Measurements from ENCODE around the gene ANXA4. TPM values are rescaled to one million over a fixed set of nuclear protein-coding genes. Genes with fewer than 3 reads are reported as not detected.
"Not testable (repeated sequence)": the region's sequence is repeated elsewhere in the genome, so short reads cannot be mapped to it uniquely, and the experiment has no call there.

The ANXA4 gene
- total RNA-seq, 1 experiment from 2014 or later: 63.6 TPM

- peak; percentile 20 for DNase-seq (ENCODE audit: low read depth)
Measured at GRCh38 chr2:69720404-69720803, 21.5 kb upstream of the ANXA4 start.

- no peak for DNase-seq (ENCODE audit: low read depth)
Measured at GRCh38 chr2:69721022-69721421, 20.9 kb upstream of the ANXA4 start.

GRCh38 chr2:69723791-69724190, 18.1 kb upstream of the ANXA4 start:
- DNase-seq (ENCODE audit: low read depth): no peak

GRCh38 chr2:69724540-69725159, 17.3 kb upstream of the ANXA4 start:
- DNase-seq (ENCODE audit: low read depth): peak; percentile 73

DNA sequence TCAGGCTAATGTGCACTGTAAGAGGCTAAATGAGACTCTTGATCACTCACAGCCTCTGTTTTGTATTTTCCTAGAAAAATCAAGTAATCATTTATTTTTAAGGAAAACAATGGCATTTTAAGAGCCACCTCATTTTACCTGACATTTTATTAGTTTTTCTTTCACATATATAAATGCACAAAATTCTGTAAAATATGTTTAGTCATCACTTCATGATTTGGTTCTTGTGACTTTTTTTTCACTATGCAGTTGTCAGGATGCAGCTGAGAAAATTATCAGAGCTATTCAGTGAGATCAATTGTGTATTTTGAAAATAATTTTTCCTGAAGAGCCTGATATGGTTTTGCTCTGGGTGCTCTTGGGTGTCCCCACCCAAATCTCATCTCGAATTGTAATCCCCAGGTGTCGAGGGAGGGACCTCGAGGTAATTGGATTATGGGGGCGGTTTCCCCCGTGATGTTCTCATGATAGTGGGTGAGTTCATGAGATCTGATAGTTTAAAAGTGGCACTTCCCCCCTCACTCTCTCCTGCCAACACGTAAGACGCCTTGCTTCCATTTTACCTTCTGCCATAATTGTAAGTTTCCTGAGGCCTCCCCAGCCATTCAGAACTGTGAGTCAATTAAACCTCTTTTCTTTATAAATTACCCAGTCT, 16.1 kb upstream of the ANXA4 start:
- DNase-seq (ENCODE audit: low read depth): no peak

GRCh38 chr2:69729266-69729665, 12.7 kb upstream of the ANXA4 start:
- DNase-seq (ENCODE audit: low read depth): no peak

- DNase-seq (ENCODE audit: low read depth): no peak
Measured at GRCh38 chr2:69729781-69730180, 12.2 kb upstream of the ANXA4 start.

DNA sequence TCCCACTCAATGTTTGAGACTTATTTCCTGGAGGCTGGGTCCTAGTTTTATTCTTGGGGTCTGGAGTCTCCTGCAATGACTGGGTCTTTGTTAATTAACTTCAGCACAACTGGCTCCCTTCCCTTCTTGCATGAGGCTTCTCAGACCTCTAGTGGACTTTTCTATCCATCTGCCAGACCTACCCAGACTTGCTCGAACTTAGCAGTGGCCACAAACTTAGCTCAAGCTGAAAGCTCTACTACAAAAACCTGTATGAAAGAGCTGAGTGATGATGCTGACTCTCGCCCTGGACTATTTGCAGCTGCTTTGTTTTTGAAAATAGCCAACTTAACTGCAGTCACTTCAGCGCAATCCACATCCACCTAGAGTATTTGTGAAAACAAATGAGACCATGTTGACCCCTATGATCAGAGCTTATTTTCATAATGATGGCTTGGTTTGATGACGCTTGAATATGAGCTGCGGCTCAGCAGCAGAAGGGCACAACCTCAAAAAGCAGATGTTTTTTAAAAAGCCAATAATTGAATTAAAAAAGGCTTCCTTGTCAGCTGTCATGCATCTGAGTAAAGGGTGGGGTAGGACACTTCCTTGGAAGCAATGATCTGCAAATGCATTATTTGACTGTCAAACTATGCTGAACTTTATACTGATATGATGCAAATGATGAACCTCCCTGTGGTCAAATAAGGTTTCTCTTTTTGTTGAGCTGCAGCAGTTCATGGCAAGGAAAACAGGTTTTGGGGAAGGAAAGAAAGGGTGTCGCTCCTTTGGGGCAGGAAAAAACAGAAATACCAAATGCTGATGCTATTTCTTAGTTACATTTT, 10.6 kb upstream of the ANXA4 start:
- DNase-seq (ENCODE audit: low read depth): no peak

DNA sequence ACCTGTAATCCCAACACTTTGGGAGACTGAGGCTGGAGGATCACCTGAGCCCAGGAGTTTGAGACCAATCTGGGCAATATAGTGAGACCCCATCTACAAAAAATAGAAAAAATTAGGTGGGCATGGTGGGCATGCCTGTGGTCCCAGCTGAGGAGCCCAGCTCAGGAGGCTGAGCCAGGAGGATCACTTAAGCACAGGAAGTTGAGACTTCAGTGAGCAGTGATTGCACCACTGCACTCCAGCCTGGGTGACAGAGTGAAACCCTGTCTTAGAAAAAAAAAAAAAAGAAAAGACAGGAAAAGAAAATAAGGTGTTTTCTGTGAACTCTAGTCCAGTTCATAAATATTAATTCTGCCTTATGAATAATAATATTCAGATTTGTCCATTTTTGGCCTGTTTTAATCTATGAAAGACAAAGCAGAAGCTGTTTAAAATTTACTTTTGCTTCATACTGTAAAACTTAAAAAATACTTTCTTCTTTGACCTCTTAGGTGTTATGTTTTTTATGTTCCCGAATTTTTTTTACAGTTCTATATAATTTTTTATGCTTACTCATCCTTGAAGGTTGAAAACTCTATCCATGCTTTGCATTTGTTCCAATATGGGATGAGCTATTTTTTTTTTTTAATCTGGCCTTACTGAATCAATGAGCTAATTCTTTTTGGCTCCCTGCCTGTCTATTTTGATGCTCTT, 8.4 kb upstream of the ANXA4 start:
- no peak for DNase-seq (ENCODE audit: low read depth)

GRCh38 chr2:69734035-69734611, 7.8 kb upstream of the ANXA4 start:
- peak; percentile 62 for DNase-seq (ENCODE audit: low read depth)

DNA sequence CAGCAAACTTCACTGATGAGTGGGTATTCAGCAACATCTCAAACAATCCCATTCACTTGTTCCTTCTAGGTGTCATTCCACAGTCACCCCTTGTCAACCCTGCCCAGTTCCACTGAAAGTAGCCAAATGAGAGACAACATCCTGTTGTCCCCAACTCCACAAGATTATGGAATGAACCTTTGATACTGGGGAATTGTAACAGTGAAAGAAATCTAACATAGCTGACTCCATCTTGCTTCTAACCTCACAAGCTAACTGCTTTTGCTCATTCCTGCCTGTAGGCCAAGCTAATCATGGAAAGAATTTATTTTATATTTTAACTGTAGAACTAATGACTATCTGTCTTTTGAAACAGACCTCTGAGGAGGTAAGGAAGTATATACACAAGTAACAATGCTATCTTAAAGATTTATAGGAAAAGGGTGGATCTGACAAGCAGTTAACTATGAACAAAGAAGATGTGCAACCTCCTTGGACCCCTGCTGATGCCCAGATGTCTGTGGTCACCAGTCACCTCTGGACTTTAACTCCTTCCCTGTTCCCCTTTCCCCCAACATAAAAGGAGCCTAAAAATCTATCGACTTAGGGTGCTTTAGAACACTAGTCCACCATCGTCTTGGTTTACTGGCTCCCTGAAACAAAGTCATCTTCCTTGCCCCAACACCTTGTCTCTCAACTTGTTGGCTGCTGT, 6.9 kb upstream of the ANXA4 start:
- DNase-seq (ENCODE audit: low read depth): no peak

DNA sequence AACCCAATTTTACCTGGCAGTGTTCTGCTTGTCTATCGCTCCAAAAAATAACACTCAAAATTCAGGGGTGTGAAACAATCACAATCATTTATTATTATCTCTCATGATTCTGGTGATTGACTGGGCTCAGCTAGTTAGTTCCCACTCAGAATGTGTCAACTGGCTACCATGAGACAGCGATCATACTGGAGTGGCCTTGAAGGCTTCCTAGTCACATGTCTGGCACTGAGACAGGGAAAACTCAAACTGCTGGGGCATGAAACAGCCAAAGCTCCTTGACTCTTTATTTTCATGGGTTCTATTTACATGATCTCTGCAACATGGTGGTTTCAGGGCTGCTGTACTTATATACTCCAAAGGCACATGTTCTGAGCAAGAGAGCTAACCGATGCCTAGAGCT, 6.2 kb upstream of the ANXA4 start:
- DNase-seq (ENCODE audit: low read depth): no peak

DNA sequence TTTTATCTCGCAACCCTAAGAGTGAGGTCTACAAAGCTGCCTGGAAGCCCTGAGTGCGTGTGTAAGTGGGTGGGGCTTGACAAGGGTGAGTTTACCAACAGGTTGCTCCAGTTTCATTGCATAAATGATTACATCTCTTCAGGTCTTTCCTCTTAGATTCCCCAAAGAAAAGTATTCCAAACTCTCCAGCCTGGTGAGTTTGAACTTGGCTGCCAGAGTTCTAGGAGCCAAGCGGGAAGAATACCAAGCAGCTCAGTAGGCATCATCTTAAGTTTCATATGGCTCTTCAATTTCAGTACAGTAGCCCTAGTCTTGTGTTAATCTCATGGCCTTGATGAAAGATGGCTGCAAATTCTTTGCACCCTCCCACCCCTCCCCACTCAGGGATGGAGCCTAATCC, 3.8 kb upstream of the ANXA4 start:
- not testable (repeated sequence) for DNase-seq (ENCODE audit: low read depth)

DNA sequence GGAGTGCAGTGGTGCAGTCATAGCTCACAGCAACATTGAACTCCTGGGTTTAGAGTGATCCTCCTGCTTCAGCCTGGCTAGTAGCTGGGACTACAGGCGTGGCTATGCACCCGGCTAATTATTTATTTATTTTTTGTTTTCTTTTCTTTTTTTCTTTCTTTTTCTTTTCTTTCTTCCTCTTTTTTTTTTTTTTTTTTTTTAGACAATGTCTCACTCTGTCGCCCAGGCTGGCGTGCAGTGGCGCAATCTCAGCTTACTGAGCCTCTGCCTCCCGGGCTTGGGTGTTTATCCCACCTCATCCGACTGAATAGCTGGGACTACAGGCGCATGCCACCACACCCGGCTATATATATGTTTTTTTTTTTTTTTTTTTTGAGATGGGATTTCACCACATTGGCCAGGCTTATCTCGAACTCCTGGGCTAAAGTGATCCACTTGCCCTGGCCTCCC, 1.4 kb upstream of the ANXA4 start:
- peak; percentile 56 for DNase-seq (ENCODE audit: low read depth)

DNA sequence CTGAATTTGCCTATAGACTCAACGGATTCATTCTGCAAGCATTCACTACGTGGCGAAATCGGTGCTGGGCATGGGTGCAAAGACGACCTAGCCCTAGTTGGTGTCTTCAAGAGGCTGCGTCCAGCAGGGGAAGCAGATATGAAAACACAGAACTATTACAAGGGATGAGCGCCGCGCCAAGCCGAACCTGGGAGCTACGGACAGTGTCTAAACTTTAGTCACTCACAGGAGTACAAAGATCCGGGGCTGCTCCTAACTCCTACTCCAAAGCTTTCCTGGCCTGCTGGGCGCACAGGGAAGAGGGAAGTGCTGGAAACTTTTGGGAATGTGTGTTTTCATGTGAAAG, 732 bp upstream of the ANXA4 start:
- DNase-seq (ENCODE audit: low read depth): peak; percentile 80

DNA sequence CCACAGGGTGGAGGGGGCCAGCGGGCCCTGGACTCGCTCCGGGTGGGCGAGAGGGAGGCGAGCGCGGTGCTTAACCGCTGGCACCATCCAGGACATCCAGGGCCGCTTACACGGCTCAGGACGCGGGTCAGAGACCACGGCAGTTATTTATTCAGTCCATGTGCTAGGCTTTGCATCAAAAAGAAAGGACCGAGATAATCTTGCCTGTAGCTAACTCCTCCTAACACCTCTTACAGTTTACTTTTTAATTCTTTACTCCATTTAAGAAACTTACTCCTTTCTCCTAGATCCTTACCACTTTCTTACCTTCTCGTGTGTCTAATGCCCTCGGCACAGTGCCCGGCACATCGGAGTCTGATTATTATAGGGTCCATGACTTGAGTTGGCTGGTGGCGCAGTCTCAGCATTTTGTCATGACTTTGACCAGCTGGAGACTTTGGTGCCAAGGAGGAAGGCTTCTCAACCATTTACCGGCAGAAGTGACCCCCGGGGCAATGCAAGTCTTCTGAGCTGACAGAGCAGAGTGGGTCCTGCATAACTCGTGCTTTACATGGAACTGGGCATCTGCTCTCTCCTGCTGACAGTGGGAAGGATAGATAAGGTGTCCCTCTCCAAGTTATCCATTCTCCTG, 503 bp downstream of the ANXA4 start:
- peak; percentile 57 for DNase-seq (ENCODE audit: low read depth)

GRCh38 chr2:69743847-69744264, 1.9 kb downstream of the ANXA4 start:
- DNase-seq (ENCODE audit: low read depth): no peak

DNA sequence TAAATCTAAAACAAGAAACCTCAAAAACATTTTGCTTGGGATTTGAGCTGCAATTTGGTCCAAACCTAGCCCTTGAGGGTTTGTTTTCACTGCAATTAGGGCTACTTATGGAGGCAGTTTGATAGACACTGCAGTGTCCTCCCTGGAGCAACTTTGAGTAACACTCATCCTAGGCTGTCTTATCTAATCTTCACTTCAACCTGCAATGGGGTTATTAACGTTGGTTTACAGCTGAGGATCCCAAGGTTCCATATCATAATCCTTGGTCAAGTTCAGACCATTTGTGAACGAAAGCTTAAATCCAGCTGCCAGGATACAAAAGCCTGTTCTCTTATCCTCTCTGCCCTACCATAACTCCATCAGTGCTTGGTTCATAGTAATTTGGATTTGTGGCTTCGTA, 2.5 kb downstream of the ANXA4 start:
- no peak for DNase-seq (ENCODE audit: low read depth)

GRCh38 chr2:69745035-69745434, 3.1 kb downstream of the ANXA4 start:
- no peak for DNase-seq (ENCODE audit: low read depth)

DNA sequence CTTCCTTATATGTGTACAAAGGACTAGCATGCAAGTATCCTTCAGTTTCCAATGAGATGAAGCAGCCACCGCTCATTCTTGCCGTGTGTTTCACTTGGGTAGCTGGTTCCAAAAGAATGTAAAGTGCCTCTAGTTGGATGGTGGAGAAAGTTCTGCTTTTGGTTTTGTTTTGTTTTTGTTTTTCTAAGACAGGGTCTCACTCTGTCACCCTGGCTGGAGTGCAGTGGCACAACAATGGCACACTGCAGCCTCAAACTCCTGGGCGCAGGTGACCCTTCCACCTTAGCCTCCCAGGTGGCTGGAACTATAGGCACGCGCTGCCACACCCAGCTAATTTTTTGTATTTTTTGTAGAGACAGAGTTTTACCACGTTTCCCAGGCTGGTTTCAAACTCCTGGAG, 8.3 kb downstream of the ANXA4 start:
- DNase-seq (ENCODE audit: low read depth): no peak

Measured in RPMI7951 (cell line).